Measurements from ENCODE around the gene ABCB8.

DNA sequence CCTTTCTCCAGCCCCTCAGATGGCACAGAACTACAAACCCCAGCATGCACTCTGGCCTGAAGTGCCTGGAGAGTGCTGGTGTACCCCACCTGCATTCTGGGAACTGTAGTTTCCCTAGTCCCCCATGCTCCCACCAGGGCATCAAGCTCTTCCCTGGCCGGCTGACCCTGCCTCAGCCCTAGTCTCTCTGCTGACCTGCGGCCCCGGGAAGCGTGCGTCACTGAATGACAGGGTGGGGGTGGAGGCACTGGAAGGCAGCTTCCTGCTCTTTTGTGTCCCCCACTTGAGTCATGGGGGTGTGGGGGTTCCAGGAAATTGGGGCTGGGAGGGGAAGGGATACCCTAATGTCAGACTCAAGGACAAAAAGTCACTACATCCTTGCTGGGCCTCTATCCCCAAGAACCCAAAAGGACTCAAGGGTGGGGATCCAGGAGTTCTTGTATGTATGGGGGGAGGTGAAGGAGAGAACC, 35.4 kb upstream of the ABCB8 start:
- TF ChIP-seq, protein P1, sequence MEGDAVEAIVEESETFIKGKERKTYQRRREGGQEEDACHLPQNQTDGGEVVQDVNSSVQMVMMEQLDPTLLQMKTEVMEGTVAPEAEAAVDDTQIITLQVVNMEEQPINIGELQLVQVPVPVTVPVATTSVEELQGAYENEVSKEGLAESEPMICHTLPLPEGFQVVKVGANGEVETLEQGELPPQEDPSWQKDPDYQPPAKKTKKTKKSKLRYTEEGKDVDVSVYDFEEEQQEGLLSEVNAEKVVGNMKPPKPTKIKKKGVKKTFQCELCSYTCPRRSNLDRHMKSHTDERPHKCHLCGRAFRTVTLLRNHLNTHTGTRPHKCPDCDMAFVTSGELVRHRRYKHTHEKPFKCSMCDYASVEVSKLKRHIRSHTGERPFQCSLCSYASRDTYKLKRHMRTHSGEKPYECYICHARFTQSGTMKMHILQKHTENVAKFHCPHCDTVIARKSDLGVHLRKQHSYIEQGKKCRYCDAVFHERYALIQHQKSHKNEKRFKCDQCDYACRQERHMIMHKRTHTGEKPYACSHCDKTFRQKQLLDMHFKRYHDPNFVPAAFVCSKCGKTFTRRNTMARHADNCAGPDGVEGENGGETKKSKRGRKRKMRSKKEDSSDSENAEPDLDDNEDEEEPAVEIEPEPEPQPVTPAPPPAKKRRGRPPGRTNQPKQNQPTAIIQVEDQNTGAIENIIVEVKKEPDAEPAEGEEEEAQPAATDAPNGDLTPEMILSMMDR (IDR thresholded peaks at IDR 0.05), result no peak
- no peak for TF ChIP-seq POLR2A (IDR thresholded peaks at IDR 0.05)
